ENCODE data around the gene VAX1.

Gene VAX1

GRCh38 chr10:117163954-117164548, 26.0 kb upstream of the VAX1 start:
- no peak for DNase-seq

DNA sequence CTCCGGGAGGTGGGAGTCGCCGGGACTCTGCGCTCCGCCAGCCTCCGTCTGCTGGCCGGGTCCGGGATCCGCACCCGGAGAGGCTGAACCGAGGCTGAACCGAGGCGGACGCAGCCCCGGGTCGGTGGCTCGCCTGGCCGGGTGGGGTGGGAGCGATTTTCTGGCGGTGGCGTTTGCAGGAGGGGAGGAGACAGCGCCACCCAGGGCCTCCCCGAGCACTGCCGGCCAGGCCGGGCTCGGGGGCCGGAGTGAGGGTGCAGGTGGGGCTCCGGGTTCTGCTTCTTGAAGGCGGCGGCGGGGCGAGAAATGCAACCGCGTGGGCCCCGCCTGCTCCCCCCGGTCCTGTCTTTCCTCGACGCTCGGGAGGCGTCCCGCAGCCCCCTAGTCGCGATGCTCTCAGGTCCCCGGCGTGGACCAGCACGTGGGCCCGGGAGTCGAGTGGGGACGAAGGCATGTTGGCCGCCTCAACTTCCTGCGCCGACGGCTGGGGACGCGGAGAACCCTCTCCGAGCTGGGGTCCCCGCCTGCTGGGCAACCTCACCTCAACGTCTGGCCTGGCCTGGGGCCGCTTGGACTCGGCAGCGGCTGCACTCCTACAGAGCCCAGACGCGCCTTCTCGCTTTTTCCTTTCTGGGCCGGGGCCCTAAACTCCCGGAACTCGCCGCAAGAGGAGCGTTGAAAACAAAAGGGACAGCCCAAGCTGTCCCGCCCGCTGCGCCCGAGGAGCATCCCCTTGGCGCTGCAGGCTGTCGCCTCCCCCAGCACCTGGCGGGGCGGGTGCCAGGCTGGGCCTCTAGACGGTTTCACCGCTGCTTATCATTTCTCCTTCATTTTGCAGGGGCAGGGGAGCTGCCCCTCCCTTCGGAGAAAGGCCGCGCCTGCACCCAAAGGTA, 25.2 kb upstream of the VAX1 start:
- DNase-seq = no peak

- no peak for DNase-seq
Observed at GRCh38 chr10:117162093-117163060, 24.3 kb upstream of the VAX1 start.

DNA sequence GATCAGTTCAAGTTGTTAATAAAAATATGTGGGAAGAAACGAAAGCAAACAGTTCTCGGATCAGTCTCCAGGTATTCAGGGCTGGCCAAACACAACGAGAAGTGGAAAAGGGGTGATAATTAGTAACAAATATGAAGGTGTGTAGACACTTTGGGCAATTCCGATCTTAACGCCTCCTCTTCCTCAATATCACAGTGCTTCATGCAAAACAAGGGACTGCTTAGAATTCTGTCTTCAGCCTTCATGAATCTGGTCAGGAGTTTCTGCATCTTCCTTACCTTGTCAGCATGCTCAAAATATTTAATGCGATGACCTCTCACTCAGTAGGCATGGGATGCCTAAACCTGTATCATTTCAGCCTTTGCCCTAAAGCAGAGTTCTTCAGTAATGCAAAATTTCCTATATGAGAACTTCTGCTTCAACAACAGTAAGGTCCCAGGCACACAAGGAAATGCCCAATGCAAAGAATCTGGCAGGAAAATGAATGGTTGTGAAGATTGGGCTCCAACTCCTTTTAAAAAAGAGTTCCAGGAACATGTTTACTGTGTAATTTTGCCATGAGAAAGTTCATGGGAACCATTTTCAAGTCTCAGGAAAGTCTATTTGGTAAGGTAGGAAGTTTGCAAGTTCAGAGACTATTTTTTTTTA, 23.4 kb upstream of the VAX1 start:
- no peak for DNase-seq

DNA sequence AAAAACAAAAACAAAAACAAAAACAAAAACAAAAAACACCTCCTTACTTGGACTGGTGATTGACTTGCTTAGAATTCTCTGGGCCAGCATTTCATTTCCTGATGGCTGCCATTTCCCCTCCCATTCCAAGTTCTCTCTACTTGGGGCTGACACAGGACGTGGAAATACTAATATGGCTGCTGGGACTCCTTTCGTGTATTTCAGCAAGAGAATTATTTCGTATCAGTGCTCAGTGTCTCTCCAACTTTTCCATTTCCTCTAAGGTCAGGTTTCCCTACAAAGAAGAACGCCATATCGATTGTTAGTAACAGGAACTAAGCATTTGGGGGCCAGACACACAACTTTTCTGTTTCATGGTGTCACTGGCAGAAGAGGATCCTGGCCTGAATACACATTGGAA, 22.5 kb upstream of the VAX1 start:
- no peak for DNase-seq

DNA sequence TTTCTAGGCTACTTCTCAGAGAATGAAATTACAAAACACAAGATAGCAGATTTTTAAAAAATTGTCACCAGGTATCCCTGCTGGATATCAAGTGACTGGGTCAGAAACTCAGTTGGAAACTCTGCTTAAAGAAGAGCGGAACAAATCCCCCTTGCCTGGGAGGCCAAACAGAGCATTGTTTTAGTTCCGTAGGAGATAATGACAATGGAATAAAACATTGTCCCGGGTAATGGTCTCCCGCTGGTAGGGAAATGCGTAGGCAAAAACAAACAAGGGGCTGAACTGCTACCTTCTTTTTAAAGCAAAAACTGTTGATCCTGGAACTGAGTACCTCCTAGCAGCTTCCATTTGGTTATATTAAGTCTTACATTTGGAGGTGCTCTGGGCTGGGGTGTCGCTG, 21.3 kb upstream of the VAX1 start:
- DNase-seq = no peak

DNA sequence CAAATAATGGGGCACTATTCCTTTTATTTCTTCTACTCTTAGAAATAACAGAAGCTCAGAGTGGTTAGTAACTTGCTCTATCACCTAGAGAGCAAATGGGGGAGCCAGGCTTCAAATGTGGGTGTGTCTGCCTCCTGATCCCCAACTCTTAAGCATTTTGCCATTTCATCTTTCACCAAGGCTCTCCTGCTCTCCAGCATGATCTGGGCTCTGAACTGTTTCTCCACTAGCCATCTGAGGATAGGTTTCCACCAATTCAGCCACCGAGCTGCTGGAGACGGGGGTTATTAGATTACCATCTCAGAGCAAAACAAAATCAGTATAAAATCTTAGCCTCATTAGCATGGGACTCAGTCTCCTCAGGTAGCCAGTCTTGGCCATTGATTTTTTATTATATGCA, 20.2 kb upstream of the VAX1 start:
- no peak for DNase-seq

- DNase-seq = no peak
Observed at GRCh38 chr10:117152668-117153067, 14.6 kb upstream of the VAX1 start.

- no peak for DNase-seq
Observed at GRCh38 chr10:117148284-117148683, 10.2 kb upstream of the VAX1 start.

- DNase-seq = no peak
Observed at GRCh38 chr10:117145019-117145418, 6.9 kb upstream of the VAX1 start.

DNA sequence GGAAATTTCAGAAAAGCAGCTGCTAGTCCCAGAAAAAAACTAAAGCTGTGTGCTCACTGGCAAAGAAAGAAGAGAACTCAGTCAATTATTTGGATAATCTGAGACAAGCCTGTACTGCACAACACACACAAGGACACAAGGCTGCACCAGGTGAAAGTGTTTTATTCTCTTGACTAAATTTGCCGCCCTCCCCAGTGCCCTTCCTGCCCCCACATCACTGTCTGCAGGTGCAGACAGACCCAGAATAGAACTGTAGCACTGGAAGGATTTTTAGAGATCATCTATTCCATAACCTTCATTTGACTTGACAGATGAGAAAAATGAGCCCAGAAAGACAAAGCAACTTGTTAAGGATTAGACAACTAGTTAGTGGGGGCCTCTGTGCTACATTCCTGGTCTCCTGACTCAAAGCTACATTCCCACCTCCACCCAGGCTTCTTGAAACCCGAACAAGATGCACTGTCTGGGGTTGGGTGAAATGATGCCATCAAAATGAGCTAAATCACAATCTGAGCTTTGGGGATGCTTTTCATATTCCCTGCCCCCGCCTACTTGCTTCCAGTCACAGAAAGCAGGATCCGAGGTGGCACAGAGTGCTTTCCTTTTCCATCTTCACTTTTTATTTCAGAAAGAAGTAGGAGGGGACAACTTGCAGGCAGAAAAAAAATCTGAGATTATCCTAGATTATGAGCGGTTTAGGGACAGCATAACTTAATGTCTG, 5.2 kb upstream of the VAX1 start:
- no peak for DNase-seq

DNA sequence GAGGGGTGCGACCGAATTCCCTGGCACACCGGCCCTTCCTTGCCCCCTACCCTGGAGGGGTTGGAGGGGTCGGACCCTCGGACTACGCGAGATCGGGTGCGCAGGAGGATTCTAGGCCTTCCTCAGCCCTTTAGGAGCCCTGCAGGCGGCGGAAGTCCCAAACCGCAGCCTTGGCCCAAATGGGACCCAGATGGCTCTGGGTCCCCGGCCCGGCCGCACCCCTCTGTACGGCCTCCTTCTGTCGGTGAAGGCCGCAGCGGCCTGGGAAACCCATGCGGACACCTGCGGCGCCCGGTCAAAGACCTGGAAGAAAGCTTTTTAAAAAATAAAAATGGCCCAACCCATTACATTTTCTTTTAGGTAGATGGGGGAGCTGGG, 2.4 kb upstream of the VAX1 start:
- no peak for DNase-seq

DNA sequence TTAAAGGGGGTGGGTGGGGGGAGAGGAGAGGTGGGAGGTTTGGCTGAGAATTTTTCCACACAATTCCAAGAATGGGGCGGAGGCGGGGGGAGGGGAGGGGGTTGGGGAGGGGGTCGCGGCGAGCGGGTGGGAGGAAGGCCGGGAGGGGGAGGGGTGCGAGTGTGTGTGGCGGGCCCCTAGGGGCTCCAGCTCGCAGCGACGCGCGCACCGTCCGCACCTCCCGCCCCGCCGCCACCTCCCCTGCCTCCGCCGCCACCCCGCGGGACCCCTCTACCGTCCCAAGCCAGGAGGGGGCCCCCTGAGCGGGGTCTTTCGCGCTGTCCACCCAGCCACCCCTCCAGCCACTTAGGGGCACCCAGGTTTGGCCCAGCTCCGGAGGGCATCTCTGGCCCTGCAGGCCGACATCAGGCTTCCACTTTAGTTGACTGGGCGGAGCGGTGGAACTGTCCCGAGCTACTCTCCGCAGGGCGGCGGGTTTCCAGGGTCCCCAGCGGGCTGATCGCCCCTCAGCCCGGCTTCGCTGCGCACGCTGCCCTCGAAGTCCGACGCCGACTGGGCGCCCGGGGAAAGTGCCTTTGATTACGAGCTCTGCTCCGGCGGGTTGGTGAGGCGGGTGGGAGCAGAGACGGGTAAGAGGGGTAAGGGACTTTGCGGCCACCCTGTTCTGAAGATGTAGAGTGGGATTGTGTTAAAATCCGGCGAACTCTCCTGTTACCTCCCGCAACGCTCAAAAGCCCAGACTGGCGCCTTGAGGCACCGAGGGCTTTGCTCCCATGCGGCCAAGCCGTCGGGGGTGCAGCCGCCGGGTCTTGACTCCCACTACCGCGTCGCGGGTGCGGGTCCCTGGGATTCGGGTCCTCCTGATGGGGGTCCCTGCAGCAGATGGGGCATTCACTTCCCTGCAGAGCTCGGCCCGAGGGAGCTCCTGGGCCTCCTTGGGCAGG, 1.8 kb upstream of the VAX1 start:
- no peak for DNase-seq

- DNase-seq = no peak
Observed at GRCh38 chr10:117138838-117139580, 939 bp upstream of the VAX1 start.

DNA sequence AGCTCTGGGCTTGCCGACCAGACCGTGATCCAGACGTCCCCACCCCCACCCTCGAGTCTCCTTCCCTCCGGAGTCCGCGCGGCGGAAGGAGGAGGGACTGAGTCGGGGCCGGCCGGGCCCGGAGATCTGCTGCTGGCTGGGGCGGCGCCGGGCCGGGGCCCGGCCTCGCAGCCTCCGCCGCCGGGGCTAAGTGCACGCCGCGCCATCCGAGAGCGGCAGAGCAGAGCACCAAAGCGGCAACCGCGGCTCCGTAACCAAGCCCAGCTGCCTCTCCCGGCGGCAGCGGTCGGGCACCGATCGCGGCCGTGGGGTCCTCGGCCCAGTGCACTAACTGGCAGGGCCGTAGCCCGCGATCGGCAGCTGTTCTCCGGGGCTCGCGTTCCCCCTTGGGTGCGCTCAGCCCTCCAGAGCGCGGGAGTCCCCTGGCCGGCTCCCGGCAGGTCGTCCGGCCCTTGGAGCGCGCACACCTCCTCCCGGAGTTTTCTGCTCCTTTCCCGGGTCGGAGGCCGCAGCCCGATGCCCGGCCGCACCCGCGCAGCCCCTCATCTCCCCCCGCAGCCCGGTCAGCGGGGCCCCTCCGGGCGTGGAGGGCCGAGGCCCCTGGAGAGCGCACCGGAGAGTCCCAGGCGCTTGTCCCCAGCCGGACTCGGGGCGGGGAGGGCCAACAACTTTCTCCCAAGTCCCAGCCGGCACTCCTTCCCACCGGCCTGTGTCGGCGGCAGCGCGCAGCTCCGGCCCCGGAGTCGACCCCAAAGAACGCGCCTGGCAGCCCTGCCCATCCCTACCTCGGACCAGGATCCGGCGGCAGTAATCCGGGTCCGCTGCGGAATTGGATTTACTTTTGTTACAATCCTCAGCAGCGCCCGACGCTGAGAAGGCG, 799 bp downstream of the VAX1 start:
- DNase-seq = no peak

DNA sequence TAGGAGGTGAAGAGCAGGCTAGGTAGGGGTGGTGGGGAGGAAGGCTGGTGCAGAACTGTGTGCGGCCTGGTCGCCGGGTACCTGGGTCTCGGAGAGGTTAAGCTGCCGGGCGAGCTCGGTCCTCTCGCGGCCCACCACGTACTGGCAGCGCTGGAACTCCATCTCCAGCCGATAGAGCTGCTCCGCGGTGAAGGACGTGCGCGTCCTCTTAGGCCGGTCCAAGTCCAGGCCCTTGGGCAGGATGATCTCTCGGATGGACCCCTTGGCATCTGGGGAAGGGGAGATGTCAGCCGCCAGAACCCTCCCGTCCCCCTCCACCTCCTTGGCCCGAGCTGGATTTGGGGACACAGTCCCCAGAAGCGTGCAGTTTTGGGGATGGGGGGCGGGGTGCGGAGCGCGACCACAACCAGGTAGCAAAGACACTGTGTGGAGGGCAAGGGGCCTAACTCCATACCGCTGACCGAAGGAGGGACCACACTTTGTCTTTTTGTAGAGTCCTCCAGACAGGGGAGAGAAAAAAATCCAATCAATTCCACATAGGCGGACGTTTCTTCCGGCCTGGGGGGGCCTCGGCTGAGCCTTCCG, 1.6 kb downstream of the VAX1 start:
- DNase-seq = no peak

DNA sequence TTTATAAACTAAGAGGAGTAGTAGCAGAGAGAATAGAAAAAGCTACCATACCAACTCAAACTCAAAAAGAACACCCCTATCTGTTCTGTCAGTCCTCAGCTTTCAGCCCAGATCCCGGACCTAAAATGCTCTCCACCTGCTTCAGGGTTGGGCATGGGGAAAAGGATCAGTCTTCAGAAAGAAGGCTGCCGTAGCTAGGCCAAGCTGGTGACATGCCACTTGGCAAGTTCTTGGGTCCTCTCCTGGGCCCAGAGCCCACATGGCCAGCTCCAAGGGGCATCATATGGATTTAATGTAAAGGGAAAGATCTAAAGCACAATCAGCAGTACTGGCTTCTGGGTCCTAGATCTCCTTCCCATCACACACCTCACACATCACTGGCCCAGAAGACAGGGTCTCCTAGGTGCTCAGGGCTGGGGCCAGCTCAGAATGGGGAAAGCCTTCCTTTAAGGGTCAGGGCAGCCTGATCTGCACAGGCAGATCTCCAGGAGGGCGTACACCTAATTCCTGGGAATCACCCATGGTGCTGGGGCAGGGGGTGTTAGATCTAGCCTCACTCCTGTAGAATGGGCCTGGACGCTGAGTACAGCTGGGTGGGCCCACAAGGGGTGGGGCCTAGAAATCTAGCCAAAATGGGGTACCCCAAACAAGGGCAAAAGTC, 2.5 kb downstream of the VAX1 start:
- no peak for DNase-seq

- DNase-seq = no peak
Observed at GRCh38 chr10:117135026-117135372, 3.1 kb downstream of the VAX1 start.
